B cell (primary cell): ENCODE data around the gene SLN. TPM values are rescaled to one million over a fixed set of nuclear protein-coding genes. Genes with fewer than 3 reads are reported as not detected.

Source experiments
- ATAC-seq: fragments of 200-7000 bp; cut with Tn5 transposase; one replicate; pipeline ENCODE4 v1.10.0; 2021; ENCODE audit warnings: low read depth, mild to moderate bottlenecking, moderate number of reproducible peaks, moderate library complexity
- CTCF ChIA-PET: fragments of 350-600 bp; sonication (Branson Sonifier 250); formaldehyde crosslinking; loops from one replicate; lab custom pipeline; 2021; ENCODE audit warnings: antibody characterized with exemption, inconsistent platforms; lab: Charles Lee
- POLR2A ChIA-PET: fragments of 350-600 bp; sonication (Branson Sonifier 250); formaldehyde crosslinking; loops from one replicate; lab custom pipeline; 2021; ENCODE audit warnings: antibody characterized with exemption; lab: Charles Lee
- DNase-seq: peaks from one replicate; pipeline ENCODE4 v3.0.0; 2013
- H2AFZ ChIP-seq: 2 replicates; pipeline ENCODE4 v1.6.1; 2012; ENCODE audit warnings: mild to moderate bottlenecking, low read depth, low read length; ENCODE audit not compliant: insufficient read depth, poor library complexity, severe bottlenecking
- H3K27ac ChIP-seq, 2 donors: 1 replicate in 1 of 2; 2 replicates in 1 of 2; pipeline ENCODE4 v1.5.1; 2012 to 2013; ENCODE audit warnings: low read length in 2 of 2, mild to moderate bottlenecking in 2 of 2, moderate library complexity in 1 of 2
- H3K27me3 ChIP-seq, 4 experiments: fragments of 200-600 bp in 1 of 4; sonication (generic) in 1 of 4; replicated peaks in 1 of 4; 1 replicate in 2 of 4; 2 replicates in 2 of 4; pipeline versions ENCODE4 v1.6.1 to v1.7.0; 2013 to 2016; ENCODE audit warnings: low read length in 3 of 4, mild to moderate bottlenecking in 2 of 4, mixed read lengths in 1 of 4, moderate library complexity in 1 of 4; ENCODE audit not compliant: insufficient read depth in 4 of 4, control insufficient read depth in 3 of 4; ENCODE audit errors: control extremely low read depth in 1 of 4
- H3K36me3 ChIP-seq, 2 experiments: replicated peaks in 1 of 2; 1 replicate in 1 of 2; 2 replicates in 1 of 2; pipeline versions ENCODE4 v1.6.1 to v1.7.1; 2013; ENCODE audit warnings: low read length in 1 of 2; ENCODE audit not compliant: insufficient read depth in 2 of 2, control insufficient read depth in 1 of 2; ENCODE audit errors: control extremely low read depth in 1 of 2, extremely low read depth in 1 of 2
- H3K4me1 ChIP-seq, 2 donors: fragments of 200-600 bp in 1 of 2; sonication (generic) in 1 of 2; 1 replicate in 1 of 2; 2 replicates in 1 of 2; pipeline versions ENCODE4 v1.5.1 to v1.6.1; 2013 to 2017; ENCODE audit warnings: low read length in 2 of 2; ENCODE audit not compliant: control insufficient read depth in 2 of 2, insufficient read depth in 2 of 2
- H3K4me2 ChIP-seq: replicated peaks from 2 replicates; pipeline ENCODE3; 2012; ENCODE audit warnings: mild to moderate bottlenecking, low read depth, low read length; ENCODE audit not compliant: poor library complexity, severe bottlenecking
- H3K4me3 ChIP-seq, 5 experiments: fragments of 200-600 bp in 1 of 5; sonication (generic) in 1 of 5; 1 replicate in 3 of 5; 2 replicates in 2 of 5; pipeline versions ENCODE4 v1.5.1 to v1.7.0; 2011 to 2016; ENCODE audit warnings: low read length in 4 of 5, mild to moderate bottlenecking in 4 of 5, low read depth in 2 of 5, control low read depth in 1 of 5, moderate library complexity in 1 of 5; ENCODE audit not compliant: insufficient read depth in 1 of 5; ENCODE audit errors: control extremely low read depth in 1 of 5, extremely low read depth in 1 of 5
- H3K79me2 ChIP-seq: fragments of 200-600 bp; sonication (generic); one replicate; pipeline ENCODE4 v1.6.0; 2016; ENCODE audit warnings: low read length; ENCODE audit not compliant: control insufficient read depth, insufficient read depth
- H3K9ac ChIP-seq: fragments of 200-600 bp; sonication (generic); 2 replicates; pipeline ENCODE4 v1.6.1; 2017; ENCODE audit warnings: mild to moderate bottlenecking, low read length, moderate library complexity
- H3K9me3 ChIP-seq, 3 donors: one replicate each; pipeline versions ENCODE4 v1.6.1 to v1.7.1; 2013; ENCODE audit warnings: low read length in 2 of 3; ENCODE audit not compliant: control insufficient read depth in 2 of 3, insufficient read depth in 1 of 3; ENCODE audit errors: control extremely low read depth in 1 of 3
- H4K20me1 ChIP-seq: 2 replicates; pipeline ENCODE4 v1.6.0; 2012; ENCODE audit warnings: mild to moderate bottlenecking, low read length; ENCODE audit not compliant: insufficient read depth, control insufficient read depth, poor library complexity, severe bottlenecking
- H3K27ac Mint-ChIP-seq: one replicate; pipeline ENCODE4 v1.8.0; 2021; ENCODE audit warnings: mixed read lengths
- H3K27me3 Mint-ChIP-seq: one replicate; pipeline ENCODE4 v1.8.0; 2021; ENCODE audit warnings: mixed read lengths
- H3K4me1 Mint-ChIP-seq: one replicate; pipeline ENCODE4 v1.8.0; 2021; ENCODE audit warnings: mixed read lengths
- H3K4me3 Mint-ChIP-seq: one replicate; pipeline ENCODE4 v1.8.0; 2021; ENCODE audit warnings: mixed read lengths
- H3K9me3 Mint-ChIP-seq: one replicate; pipeline ENCODE4 v1.8.0; 2022; ENCODE audit warnings: mixed read lengths; ENCODE audit not compliant: insufficient read depth
- EZH2 ChIP-seq: IDR thresholded peaks from 2 replicates; pipeline ENCODE4 v1.6.1; 2012; ENCODE audit warnings: borderline replicate concordance, low read depth, mild to moderate bottlenecking, moderate library complexity, low read length; ENCODE audit not compliant: insufficient read depth, poor library complexity, severe bottlenecking
- WGBS: methylation state at CpG from one replicate; pipeline ENCODE4 v1.1.5; 2013; ENCODE audit warnings: missing lambda C conversion rate; ENCODE audit not compliant: insufficient coverage; 5-methylcytosine and 5-hydroxymethylcytosine counted together
- intact Hi-C: fragments of 100-400 bp; cut with micrococcal nuclease; formaldehyde crosslinking; loops from one replicate; pipeline ENCODE4 v1.10.0; 2022
- polyA plus RNA-seq: library from polyadenylated mRNA; depleted of rRNA; stranded (reverse); fragments of >200 nt; gene quantifications from 2 replicates; pipeline ENCODE4 v1.2.3, GENCODE V29; 2012
- total RNA-seq, 2 donors: library from RNA; stranded (reverse); fragments of 120-200 nt in 1 of 2; gene quantifications; 1 replicate in 1 of 2; 2 replicates in 1 of 2; pipeline versions ENCODE4 v1.2.3 to v1.2.4, GENCODE V29; 2013 to 2022
- TF ChIP-seq, protein P1 (sequence below): fragments of 200-600 bp; IDR thresholded peaks from one replicate; pipeline ENCODE4 v1.8.0; 2022; ENCODE audit warnings: antibody characterized with exemption, mild to moderate bottlenecking

Gene SLN
- total and polyA plus RNA-seq, 2 donors (not counting 1 experiment from before 2014, with no cell fraction given): not detected

DNA sequence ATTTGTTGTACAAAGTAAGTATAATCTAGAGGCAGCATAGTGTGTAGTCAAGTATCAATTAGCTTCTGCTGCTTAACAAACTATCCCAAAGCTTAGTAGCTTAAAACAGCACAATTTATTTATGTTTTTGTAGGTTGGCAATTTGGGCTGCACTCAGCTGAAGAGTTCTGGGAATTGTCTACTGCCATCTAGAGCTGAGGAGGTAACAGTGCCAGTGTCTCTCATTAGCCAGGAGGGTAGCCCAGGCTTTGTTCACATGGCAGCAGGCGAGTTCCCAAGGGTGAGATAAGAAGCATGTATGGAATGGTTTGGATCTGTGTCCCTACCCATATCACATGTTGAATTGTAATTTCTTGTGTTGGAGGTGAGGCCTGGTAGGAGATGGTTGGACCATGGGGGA is 45.8 kb upstream of the SLN start:
- WGBS: no CpG with 5 or more reads among the region's 1 CpG
- H3K36me3 ChIP-seq: no peaks in the 10 kb centered on the region
- no peaks in the 10 kb centered on the region for H3K4me1 ChIP-seq
- peaks cover 0 to 5% (median 0%) of the 10 kb centered on the region in 3 donors for H3K9me3 ChIP-seq
- Mint-ChIP-seq H3K4me3 (no peak overlapping the region), H3K27ac (no peak overlapping the region), H3K4me1 (no peaks in the 10 kb centered on the region), H3K9me3 (no peaks in the 10 kb centered on the region), H3K27me3 (peaks cover 49% of the 10 kb centered on the region)
- no peaks in the 10 kb centered on the region for H4K20me1 ChIP-seq
- H3K27me3 ChIP-seq: no peaks in the 10 kb centered on the region
- H2AFZ ChIP-seq: no peak overlapping the region
- no peak overlapping the region for H3K9ac ChIP-seq
- ATAC-seq (no peak), DNase-seq (no peak)
- H3K4me2 ChIP-seq: no peak overlapping the region
- H3K27ac ChIP-seq: no peak overlapping the region
- H3K4me3 ChIP-seq: no peak overlapping the region
- intact Hi-C loops: no loop called here
- TF ChIP-seq EZH2: no peak
- TF ChIP-seq, protein P1, sequence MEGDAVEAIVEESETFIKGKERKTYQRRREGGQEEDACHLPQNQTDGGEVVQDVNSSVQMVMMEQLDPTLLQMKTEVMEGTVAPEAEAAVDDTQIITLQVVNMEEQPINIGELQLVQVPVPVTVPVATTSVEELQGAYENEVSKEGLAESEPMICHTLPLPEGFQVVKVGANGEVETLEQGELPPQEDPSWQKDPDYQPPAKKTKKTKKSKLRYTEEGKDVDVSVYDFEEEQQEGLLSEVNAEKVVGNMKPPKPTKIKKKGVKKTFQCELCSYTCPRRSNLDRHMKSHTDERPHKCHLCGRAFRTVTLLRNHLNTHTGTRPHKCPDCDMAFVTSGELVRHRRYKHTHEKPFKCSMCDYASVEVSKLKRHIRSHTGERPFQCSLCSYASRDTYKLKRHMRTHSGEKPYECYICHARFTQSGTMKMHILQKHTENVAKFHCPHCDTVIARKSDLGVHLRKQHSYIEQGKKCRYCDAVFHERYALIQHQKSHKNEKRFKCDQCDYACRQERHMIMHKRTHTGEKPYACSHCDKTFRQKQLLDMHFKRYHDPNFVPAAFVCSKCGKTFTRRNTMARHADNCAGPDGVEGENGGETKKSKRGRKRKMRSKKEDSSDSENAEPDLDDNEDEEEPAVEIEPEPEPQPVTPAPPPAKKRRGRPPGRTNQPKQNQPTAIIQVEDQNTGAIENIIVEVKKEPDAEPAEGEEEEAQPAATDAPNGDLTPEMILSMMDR: no peak
- CTCF ChIA-PET: no interaction called here
- no peaks in the 10 kb centered on the region for H3K79me2 ChIP-seq
- POLR2A ChIA-PET: no interaction called here

DNA sequence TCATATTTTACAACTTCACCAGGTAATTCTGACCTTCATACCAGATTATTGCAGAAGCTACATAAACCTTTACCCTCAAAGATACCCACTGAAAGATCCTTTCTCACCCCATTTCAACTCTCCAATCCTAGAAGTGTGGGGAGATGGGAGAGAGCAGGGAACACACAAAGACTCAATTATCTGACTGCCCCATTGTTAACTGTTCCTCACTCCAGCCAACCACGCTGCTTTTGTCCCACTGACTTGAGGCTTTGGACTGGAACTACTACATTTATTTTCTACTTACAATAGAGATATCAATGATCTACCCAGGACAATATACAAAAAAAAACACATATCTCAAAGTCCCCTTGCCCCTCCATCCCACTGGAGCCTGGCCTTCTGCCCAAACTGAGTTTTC is 44.7 kb upstream of the SLN start:
- H3K9ac ChIP-seq: no peak overlapping the region
- ATAC-seq: no peak
- no peaks in the 10 kb centered on the region for H3K27me3 ChIP-seq
- no peak for TF ChIP-seq EZH2
- TF ChIP-seq, protein P1: no peak
- peaks cover 0 to 5% (median 0%) of the 10 kb centered on the region in 3 donors for H3K9me3 ChIP-seq
- H3K4me3 Mint-ChIP-seq: no peak overlapping the region
- ChIA-PET CTCF (no interaction called here), POLR2A (no interaction called here)
- H3K4me2 ChIP-seq: no peak overlapping the region
- intact Hi-C loops: no loop called here
- no peaks in the 10 kb centered on the region for H4K20me1 ChIP-seq
- no peak overlapping the region for H3K27ac Mint-ChIP-seq
- no peak overlapping the region for H3K4me3 ChIP-seq
- no peaks in the 10 kb centered on the region for H3K79me2 ChIP-seq
- no peak overlapping the region for H3K27ac ChIP-seq
- H3K27me3 Mint-ChIP-seq: peaks cover 50% of the 10 kb centered on the region
- no peaks in the 10 kb centered on the region for H3K36me3 ChIP-seq
- no peaks in the 10 kb centered on the region for H3K4me1 Mint-ChIP-seq
- H2AFZ ChIP-seq: no peak overlapping the region
- no peaks in the 10 kb centered on the region for H3K4me1 ChIP-seq
- DNase-seq: no peak
- 67% methylated on average over 1 of the region's 1 CpG for WGBS
- no peaks in the 10 kb centered on the region for H3K9me3 Mint-ChIP-seq
